ENCODE data around the gene PTPRN2. TPM values are rescaled to one million over a fixed set of nuclear protein-coding genes. Genes with fewer than 3 reads are reported as not detected.

PTPRN2 gene
- total and polyA plus RNA-seq, 2 donors from 2014 or later = 4.8 to 6.2 TPM

DNA sequence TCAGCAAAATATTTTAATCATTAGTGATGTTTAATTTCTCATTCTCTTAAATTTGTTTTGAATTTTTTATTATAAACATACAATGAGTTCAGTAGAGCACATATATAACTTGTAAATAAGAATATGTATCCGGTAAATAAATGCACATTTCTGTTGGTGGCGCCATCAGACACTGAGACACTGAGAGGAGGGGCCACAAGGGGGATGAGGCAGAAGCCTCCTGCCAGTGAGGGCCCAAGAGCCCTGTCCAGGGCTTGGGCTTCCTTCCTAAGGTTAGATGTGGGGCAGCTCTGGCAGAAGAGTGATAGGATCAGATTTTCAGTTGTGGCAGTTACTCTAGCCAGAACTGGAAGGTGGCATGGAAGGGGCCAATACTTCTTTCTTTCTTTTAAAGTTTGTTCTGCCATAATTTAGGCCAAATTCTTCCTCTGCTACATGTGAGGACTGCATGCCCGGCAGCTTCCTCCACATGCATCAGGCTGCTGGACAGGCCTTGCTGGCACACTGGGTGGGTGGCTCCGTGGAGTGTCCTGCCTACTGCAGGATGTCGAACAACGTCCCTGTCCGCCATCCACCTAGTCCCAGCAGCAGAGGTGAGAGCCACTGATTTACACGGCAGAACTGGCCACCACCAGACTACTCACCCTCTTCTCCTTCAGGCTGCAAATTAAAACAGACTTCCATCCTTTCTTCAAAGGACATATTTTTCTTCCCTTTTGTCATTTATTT lies 13.2 kb downstream of the PTPRN2 start:
- H3K4me1 ChIP-seq (ENCODE audit: control insufficient read depth in 2 of 3, insufficient read depth in 2 of 3, low read depth in 1 of 3, low read length in 3 of 3) = no peaks in the 10 kb centered on the region
- peaks cover 0 to 3% (median 0%) of the 10 kb centered on the region in 3 donors for H3K9me3 ChIP-seq (ENCODE audit: control insufficient read depth in 2 of 3, insufficient read depth in 1 of 3, low read length in 3 of 3)
- H3K36me3 ChIP-seq (ENCODE audit: control insufficient read depth in 2 of 3, insufficient read depth in 3 of 3, low read length in 3 of 3) = no peaks in the 10 kb centered on the region
- TF ChIP-seq, protein P1, sequence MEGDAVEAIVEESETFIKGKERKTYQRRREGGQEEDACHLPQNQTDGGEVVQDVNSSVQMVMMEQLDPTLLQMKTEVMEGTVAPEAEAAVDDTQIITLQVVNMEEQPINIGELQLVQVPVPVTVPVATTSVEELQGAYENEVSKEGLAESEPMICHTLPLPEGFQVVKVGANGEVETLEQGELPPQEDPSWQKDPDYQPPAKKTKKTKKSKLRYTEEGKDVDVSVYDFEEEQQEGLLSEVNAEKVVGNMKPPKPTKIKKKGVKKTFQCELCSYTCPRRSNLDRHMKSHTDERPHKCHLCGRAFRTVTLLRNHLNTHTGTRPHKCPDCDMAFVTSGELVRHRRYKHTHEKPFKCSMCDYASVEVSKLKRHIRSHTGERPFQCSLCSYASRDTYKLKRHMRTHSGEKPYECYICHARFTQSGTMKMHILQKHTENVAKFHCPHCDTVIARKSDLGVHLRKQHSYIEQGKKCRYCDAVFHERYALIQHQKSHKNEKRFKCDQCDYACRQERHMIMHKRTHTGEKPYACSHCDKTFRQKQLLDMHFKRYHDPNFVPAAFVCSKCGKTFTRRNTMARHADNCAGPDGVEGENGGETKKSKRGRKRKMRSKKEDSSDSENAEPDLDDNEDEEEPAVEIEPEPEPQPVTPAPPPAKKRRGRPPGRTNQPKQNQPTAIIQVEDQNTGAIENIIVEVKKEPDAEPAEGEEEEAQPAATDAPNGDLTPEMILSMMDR (IDR thresholded peaks at IDR 0.05; ENCODE audit: borderline replicate concordance, extremely low read depth, insufficient read depth) = no peak
- H3K9ac ChIP-seq (ENCODE audit: low read length in 3 of 3) = no peak overlapping the region
- FAIRE-seq = no peak
- H3K27ac ChIP-seq (ENCODE audit: low read depth in 2 of 2, low read length in 2 of 2) = no peak overlapping the region
- H3K27me3 ChIP-seq (ENCODE audit: control insufficient read depth, insufficient read depth, low read length) = peaks cover 12% of the 10 kb centered on the region
- H3K4me3 ChIP-seq (ENCODE audit: low read length in 3 of 3) = no peak overlapping the region
- DNase-seq = no peak
- intact Hi-C loops (cut with DNase I) = no loop called here

DNA sequence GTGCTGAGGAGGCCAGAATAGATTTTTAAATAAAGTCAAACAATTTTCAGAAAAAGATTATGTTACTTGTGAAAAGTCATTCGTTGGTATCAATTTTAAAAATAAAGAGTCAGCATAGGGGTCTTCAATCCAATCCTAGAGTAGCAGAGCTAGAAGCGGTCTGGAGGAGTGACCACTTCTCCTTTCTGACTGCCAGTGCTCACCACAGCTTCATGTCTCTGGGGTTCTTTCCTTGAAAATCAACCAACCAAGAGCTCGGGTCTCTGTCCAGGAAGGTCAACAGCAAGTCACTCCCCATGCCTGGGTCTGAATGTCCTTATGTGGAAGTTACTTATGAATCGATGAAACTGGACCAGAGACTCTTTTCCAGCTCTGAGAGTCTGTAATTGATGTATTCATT lies 14.3 kb downstream of the PTPRN2 start:
- Histone ChIP-seq H3K4me1 (ENCODE audit: control insufficient read depth in 2 of 3, insufficient read depth in 2 of 3, low read depth in 1 of 3, low read length in 3 of 3) (no peaks in the 10 kb centered on the region), H3K9ac (ENCODE audit: low read length in 3 of 3) (no peak overlapping the region), H3K9me3 (ENCODE audit: control insufficient read depth in 2 of 3, insufficient read depth in 1 of 3, low read length in 3 of 3) (no peaks in the 10 kb centered on the region), H3K27me3 (ENCODE audit: control insufficient read depth, insufficient read depth, low read length) (peaks cover 20% of the 10 kb centered on the region), H3K36me3 (ENCODE audit: control insufficient read depth in 2 of 3, insufficient read depth in 3 of 3, low read length in 3 of 3) (no peaks in the 10 kb centered on the region), H3K4me3 (ENCODE audit: low read length in 3 of 3) (no peak overlapping the region), H3K27ac (ENCODE audit: low read depth in 2 of 2, low read length in 2 of 2) (no peak overlapping the region)
- intact Hi-C loops (cut with DNase I) = no loop called here
- no peak for DNase-seq
- no peak for FAIRE-seq
- TF ChIP-seq, protein P1 (IDR thresholded peaks at IDR 0.05; ENCODE audit: borderline replicate concordance, extremely low read depth, insufficient read depth) = no peak

DNA sequence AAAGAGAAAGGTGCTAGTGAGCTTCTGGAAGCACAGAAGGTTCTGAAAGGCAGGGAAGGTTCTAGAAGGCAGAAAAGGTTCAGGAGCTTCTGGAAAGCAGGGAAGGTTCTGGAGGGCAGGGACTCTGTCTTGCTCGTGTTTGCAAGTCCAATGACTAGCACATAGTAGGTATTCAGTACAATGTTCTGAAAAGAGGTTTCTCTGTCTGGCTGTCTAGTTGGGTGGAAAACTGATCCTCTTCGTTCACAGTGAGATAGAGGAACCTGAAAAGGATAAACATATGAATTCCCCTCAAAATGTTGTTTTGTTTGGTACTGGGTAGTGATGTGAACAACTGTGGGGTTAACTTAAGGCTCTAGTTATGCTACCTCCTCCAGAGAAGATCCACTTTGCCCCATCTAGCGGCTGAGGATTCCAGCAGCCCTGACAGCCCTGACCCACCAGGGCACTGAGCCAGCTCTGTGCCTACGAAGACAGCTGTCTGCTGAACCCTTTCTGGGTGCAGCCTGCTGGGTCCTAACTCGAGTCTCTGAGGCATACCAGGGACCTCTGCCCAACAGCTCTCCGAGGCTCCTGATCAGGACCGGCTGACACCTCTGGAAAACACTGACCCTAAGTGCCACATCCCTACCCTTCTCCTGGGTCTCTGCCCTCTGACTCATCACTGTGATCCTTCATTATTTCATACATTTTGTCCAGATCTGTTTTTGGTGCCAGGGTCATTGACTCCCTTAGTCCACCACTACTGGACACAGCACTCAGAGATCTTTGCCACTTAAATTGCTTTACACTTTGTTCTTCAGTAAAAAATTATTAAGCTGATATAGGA lies 15.4 kb downstream of the PTPRN2 start:
- H3K27ac ChIP-seq (ENCODE audit: low read depth in 2 of 2, low read length in 2 of 2) = no peak overlapping the region
- H3K36me3 ChIP-seq (ENCODE audit: control insufficient read depth in 2 of 3, insufficient read depth in 3 of 3, low read length in 3 of 3) = no peaks in the 10 kb centered on the region
- no peak overlapping the region for H3K9ac ChIP-seq (ENCODE audit: low read length in 3 of 3)
- intact Hi-C loops (cut with DNase I) = no loop called here
- H3K27me3 ChIP-seq (ENCODE audit: control insufficient read depth, insufficient read depth, low read length) = peaks cover 20% of the 10 kb centered on the region
- no peaks in the 10 kb centered on the region for H3K9me3 ChIP-seq (ENCODE audit: control insufficient read depth in 2 of 3, insufficient read depth in 1 of 3, low read length in 3 of 3)
- H3K4me1 ChIP-seq (ENCODE audit: control insufficient read depth in 2 of 3, insufficient read depth in 2 of 3, low read depth in 1 of 3, low read length in 3 of 3) = no peaks in the 10 kb centered on the region
- no peak overlapping the region for H3K4me3 ChIP-seq (ENCODE audit: low read length in 3 of 3)
- FAIRE-seq (no peak), DNase-seq (peak in 1 of 5 donors; percentile 20)
- TF ChIP-seq, protein P1 (IDR thresholded peaks at IDR 0.05; ENCODE audit: borderline replicate concordance, extremely low read depth, insufficient read depth) = no peak

Measured in kidney (tissue), 14 donors.